Measurements from ENCODE around the gene NFYB. TPM values are rescaled to one million over a fixed set of nuclear protein-coding genes. Genes with fewer than 3 reads are reported as not detected.

The NFYB gene
- total RNA-seq, 1 donor = 25.7 TPM

- TF ChIP-seq CTCF (IDR thresholded peaks at IDR 0.05; ENCODE audit: extremely low read depth, low read depth, low read length) = no peak
- peaks cover 51% of the 10 kb centered on the region for H3K36me3 ChIP-seq (ENCODE audit: insufficient read depth, low read length)
- H2AFZ ChIP-seq (ENCODE audit: low read length) = no peak overlapping the region
- H3K27ac ChIP-seq (ENCODE audit: low read depth, low read length) = no peak overlapping the region
- H3K4me3 ChIP-seq (ENCODE audit: insufficient read depth, low read length) = no peak overlapping the region
- peaks cover 2% of the 10 kb centered on the region for H4K20me1 ChIP-seq (ENCODE audit: insufficient read depth, low read length)
- no peaks in the 10 kb centered on the region for H3K27me3 ChIP-seq (ENCODE audit: insufficient read depth, low read length)
- no peak overlapping the region for H3K4me2 ChIP-seq (ENCODE audit: insufficient read depth, low read length)
- peaks cover 76% of the 10 kb centered on the region for H3K79me2 ChIP-seq (ENCODE audit: insufficient read depth, low read length)
- no peaks in the 10 kb centered on the region for H3K9me3 ChIP-seq (ENCODE audit: low read depth, low read length)
- peaks cover 35% of the 10 kb centered on the region for H3K4me1 ChIP-seq (ENCODE audit: insufficient read depth, low read length)
- no peak for DNase-seq (ENCODE audit: insufficient read length, low spot score, missing footprints)
Measured at GRCh38 chr12:104133321-104133720, 4.7 kb downstream of the NFYB start.

GRCh38 chr12:104132351-104132956 is 5.6 kb downstream of the NFYB start:
- H3K9me3 ChIP-seq (ENCODE audit: low read depth, low read length) = no peaks in the 10 kb centered on the region
- no peak for DNase-seq (ENCODE audit: insufficient read length, low spot score, missing footprints)
- H3K4me1 ChIP-seq (ENCODE audit: insufficient read depth, low read length) = peaks cover 34% of the 10 kb centered on the region
- no peak overlapping the region for H3K4me2 ChIP-seq (ENCODE audit: insufficient read depth, low read length)
- H4K20me1 ChIP-seq (ENCODE audit: insufficient read depth, low read length) = peaks cover 2% of the 10 kb centered on the region
- H2AFZ ChIP-seq (ENCODE audit: low read length) = no peak overlapping the region
- TF ChIP-seq CTCF (IDR thresholded peaks at IDR 0.05; ENCODE audit: extremely low read depth, low read depth, low read length) = no peak
- peaks cover 59% of the 10 kb centered on the region for H3K36me3 ChIP-seq (ENCODE audit: insufficient read depth, low read length)
- no peak overlapping the region for H3K27ac ChIP-seq (ENCODE audit: low read depth, low read length)
- H3K4me3 ChIP-seq (ENCODE audit: insufficient read depth, low read length) = no peak overlapping the region
- peaks cover 76% of the 10 kb centered on the region for H3K79me2 ChIP-seq (ENCODE audit: insufficient read depth, low read length)
- H3K27me3 ChIP-seq (ENCODE audit: insufficient read depth, low read length) = no peaks in the 10 kb centered on the region

GRCh38 chr12:104131609-104132008 is 6.4 kb downstream of the NFYB start:
- Histone ChIP-seq H3K79me2 (ENCODE audit: insufficient read depth, low read length) (peaks cover 68% of the 10 kb centered on the region), H3K27me3 (ENCODE audit: insufficient read depth, low read length) (no peaks in the 10 kb centered on the region), H4K20me1 (ENCODE audit: insufficient read depth, low read length) (no peaks in the 10 kb centered on the region), H3K4me2 (ENCODE audit: insufficient read depth, low read length) (no peak overlapping the region), H3K27ac (ENCODE audit: low read depth, low read length) (no peak overlapping the region), H3K36me3 (ENCODE audit: insufficient read depth, low read length) (peaks cover 67% of the 10 kb centered on the region), H3K9me3 (ENCODE audit: low read depth, low read length) (no peaks in the 10 kb centered on the region), H3K4me3 (ENCODE audit: insufficient read depth, low read length) (no peak overlapping the region), H3K4me1 (ENCODE audit: insufficient read depth, low read length) (peaks cover 32% of the 10 kb centered on the region), H2AFZ (ENCODE audit: low read length) (no peak overlapping the region)
- DNase-seq (ENCODE audit: insufficient read length, low spot score, missing footprints) = no peak
- TF ChIP-seq CTCF (IDR thresholded peaks at IDR 0.05; ENCODE audit: extremely low read depth, low read depth, low read length) = no peak

GRCh38 chr12:104130760-104131159 is 7.2 kb downstream of the NFYB start:
- DNase-seq (ENCODE audit: insufficient read length, low spot score, missing footprints) = no peak
- Histone ChIP-seq H3K4me1 (ENCODE audit: insufficient read depth, low read length) (peaks cover 23% of the 10 kb centered on the region), H3K27ac (ENCODE audit: low read depth, low read length) (no peak overlapping the region), H3K27me3 (ENCODE audit: insufficient read depth, low read length) (no peaks in the 10 kb centered on the region), H3K4me2 (ENCODE audit: insufficient read depth, low read length) (no peak overlapping the region), H3K79me2 (ENCODE audit: insufficient read depth, low read length) (peaks cover 60% of the 10 kb centered on the region), H3K4me3 (ENCODE audit: insufficient read depth, low read length) (no peak overlapping the region), H3K36me3 (ENCODE audit: insufficient read depth, low read length) (peaks cover 75% of the 10 kb centered on the region), H4K20me1 (ENCODE audit: insufficient read depth, low read length) (no peaks in the 10 kb centered on the region), H2AFZ (ENCODE audit: low read length) (no peak overlapping the region), H3K9me3 (ENCODE audit: low read depth, low read length) (no peaks in the 10 kb centered on the region)
- no peak for TF ChIP-seq CTCF (IDR thresholded peaks at IDR 0.05; ENCODE audit: extremely low read depth, low read depth, low read length)

Measured in osteoblast (primary cell).